ENCODE results near the gene IP6K3.

DNA sequence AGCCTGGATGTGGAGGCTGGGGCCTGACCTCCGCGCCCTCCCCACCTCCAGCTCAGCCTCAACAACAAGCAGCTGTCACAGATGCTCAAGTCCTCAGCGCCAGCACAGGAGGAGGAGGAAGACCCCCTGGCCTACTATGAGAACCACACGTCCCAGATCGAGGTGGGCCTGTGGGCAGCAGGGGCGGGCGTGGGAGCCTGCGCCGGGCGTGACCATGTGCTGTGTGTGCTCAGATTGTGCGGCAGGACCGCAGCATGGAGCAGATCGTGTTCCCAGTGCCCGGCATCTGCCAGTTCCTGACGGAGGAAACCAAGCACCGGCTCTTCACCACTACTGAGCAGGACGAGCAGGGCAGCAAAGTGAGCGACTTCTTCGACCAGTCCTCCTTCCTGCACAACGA, 58.7 kb downstream of the IP6K3 start:
- TF ChIP-seq EZH2 (IDR thresholded peaks at IDR 0.05) (no peak), POLR2AphosphoS5 (IDR thresholded peaks at IDR 0.05; ENCODE audit: borderline replicate concordance, low read depth, low read length) (no peak)
